Osteoblast (primary cell): ENCODE results near the gene CFAP126. TPM values are rescaled to one million over a fixed set of nuclear protein-coding genes. Genes with fewer than 3 reads are reported as not detected.
"Not testable (repeated sequence)": the region's sequence is repeated elsewhere in the genome, so short reads cannot be mapped to it uniquely, and the experiment has no call there.

ENCODE experiments used
- DNase-seq: peaks from one replicate; pipeline ENCODE4 v3.0.0; 2011; ENCODE audit warnings: low spot score, mixed read lengths; ENCODE audit not compliant: insufficient read length; ENCODE audit errors: missing footprints
- H2AFZ ChIP-seq: 2 replicates; pipeline ENCODE4 v1.6.0; 2011; ENCODE audit warnings: mild to moderate bottlenecking, low read length
- H3K27ac ChIP-seq: 2 replicates; pipeline ENCODE4 v1.5.1; 2011; ENCODE audit warnings: mild to moderate bottlenecking, low read depth, low read length, moderate library complexity
- H3K27me3 ChIP-seq: 2 replicates; pipeline ENCODE4 v1.6.0; 2012; ENCODE audit warnings: mild to moderate bottlenecking, control low read depth, inconsistent platforms, low read length, moderate library complexity; ENCODE audit not compliant: insufficient read depth
- H3K36me3 ChIP-seq: 2 replicates; pipeline ENCODE4 v1.5.1; 2011; ENCODE audit warnings: mild to moderate bottlenecking, low read length, control low read depth, moderate library complexity; ENCODE audit not compliant: insufficient read depth
- H3K4me1 ChIP-seq: 2 replicates; pipeline ENCODE4 v1.5.1; 2011; ENCODE audit warnings: mild to moderate bottlenecking, low read length, control low read depth, moderate library complexity; ENCODE audit not compliant: insufficient read depth
- H3K4me2 ChIP-seq: 2 replicates; pipeline ENCODE4 v1.6.0; 2011; ENCODE audit warnings: mild to moderate bottlenecking, low read length; ENCODE audit not compliant: insufficient read depth
- H3K4me3 ChIP-seq: fragments of 200-600 bp; sonication (generic); 3 replicates; pipeline ENCODE4 v1.5.1; 2012; ENCODE audit warnings: mild to moderate bottlenecking, low read length, inconsistent platforms; ENCODE audit not compliant: insufficient read depth
- H3K79me2 ChIP-seq: 2 replicates; pipeline ENCODE4 v1.6.0; 2012; ENCODE audit warnings: mild to moderate bottlenecking, low read length, control low read depth, inconsistent platforms; ENCODE audit not compliant: insufficient read depth
- H3K9me3 ChIP-seq: 2 replicates; pipeline ENCODE4 v1.5.1; 2011; ENCODE audit warnings: low read depth, low read length, control low read depth
- H4K20me1 ChIP-seq: 2 replicates; pipeline ENCODE4 v1.6.0; 2012; ENCODE audit warnings: mild to moderate bottlenecking, low read length, control low read depth; ENCODE audit not compliant: insufficient read depth
- CTCF ChIP-seq: IDR thresholded peaks from 2 replicates; pipeline ENCODE4 v1.5.1; 2011; ENCODE audit warnings: mild to moderate bottlenecking, low read depth, low read length, moderate library complexity; ENCODE audit errors: extremely low read depth
- total RNA-seq: library from RNA; depleted of rRNA; stranded (reverse); fragments of >200 nt; gene quantifications from 2 replicates; pipeline ENCODE4 v1.2.3, GENCODE V29; 2012

Gene CFAP126, protein sequence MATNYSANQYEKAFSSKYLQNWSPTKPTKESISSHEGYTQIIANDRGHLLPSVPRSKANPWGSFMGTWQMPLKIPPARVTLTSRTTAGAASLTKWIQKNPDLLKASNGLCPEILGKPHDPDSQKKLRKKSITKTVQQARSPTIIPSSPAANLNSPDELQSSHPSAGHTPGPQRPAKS
- total RNA-seq = not detected in 2 replicates

- peak within 1 kb of the TSS; percentile 10 for H3K4me2 ChIP-seq
- DNase-seq = peak; percentile 95
- peak within 1 kb of the TSS; percentile 83 for H3K27ac ChIP-seq
- H3K27me3 ChIP-seq = no peaks in the 10 kb centered on the region
- H3K36me3 ChIP-seq = peaks cover 25% of the 10 kb centered on the region
- TF ChIP-seq CTCF = peak; percentile 31
- no peaks in the 10 kb centered on the region for H4K20me1 ChIP-seq
- no peaks in the 10 kb centered on the region for H3K79me2 ChIP-seq
- H3K9me3 ChIP-seq = no peaks in the 10 kb centered on the region
- peaks cover 4% of the 10 kb centered on the region for H3K4me1 ChIP-seq
- no peak within 1 kb of the TSS for H2AFZ ChIP-seq
- H3K4me3 ChIP-seq = no peak within 1 kb of the TSS
These were observed at the start of gene CFAP126 for GRCh38 chr1:161367684-161368400. TSS of gene CFAP126 (minus strand) at chr1:161367876. CDS start at chr1:161367868, 8 bp downstream.

GRCh38 chr1:161413050-161413449, 45.4 kb upstream of the CFAP126 start:
- not testable (repeated sequence) for H3K27me3 ChIP-seq, H4K20me1 ChIP-seq, DNase-seq, H3K4me2 ChIP-seq, H3K36me3 ChIP-seq, H3K4me3 ChIP-seq, H3K4me1 ChIP-seq, H3K79me2 ChIP-seq, H3K9me3 ChIP-seq, H2AFZ ChIP-seq, H3K27ac ChIP-seq

DNA sequence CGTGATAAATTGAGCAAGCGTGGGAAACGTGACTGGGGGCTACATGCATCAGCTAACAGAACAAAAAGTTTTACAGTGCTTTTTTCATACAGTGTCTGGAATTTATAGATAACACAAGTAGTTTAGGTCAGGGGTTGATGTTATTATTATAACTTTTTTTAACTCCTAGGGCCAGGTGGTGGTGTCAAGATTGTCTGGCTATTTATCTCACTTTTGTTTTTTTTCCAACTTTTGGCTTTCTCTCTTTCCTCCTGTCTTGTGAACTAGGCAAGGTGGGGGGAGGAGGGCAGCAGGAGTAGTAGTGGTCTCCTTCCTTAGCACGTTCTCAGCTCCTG, 42.9 kb upstream of the CFAP126 start:
- not testable (repeated sequence) for DNase-seq, H3K4me2 ChIP-seq, H3K4me3 ChIP-seq, H2AFZ ChIP-seq, H4K20me1 ChIP-seq, H3K36me3 ChIP-seq, H3K9me3 ChIP-seq, H3K27me3 ChIP-seq, H3K27ac ChIP-seq, H3K79me2 ChIP-seq, H3K4me1 ChIP-seq

DNA sequence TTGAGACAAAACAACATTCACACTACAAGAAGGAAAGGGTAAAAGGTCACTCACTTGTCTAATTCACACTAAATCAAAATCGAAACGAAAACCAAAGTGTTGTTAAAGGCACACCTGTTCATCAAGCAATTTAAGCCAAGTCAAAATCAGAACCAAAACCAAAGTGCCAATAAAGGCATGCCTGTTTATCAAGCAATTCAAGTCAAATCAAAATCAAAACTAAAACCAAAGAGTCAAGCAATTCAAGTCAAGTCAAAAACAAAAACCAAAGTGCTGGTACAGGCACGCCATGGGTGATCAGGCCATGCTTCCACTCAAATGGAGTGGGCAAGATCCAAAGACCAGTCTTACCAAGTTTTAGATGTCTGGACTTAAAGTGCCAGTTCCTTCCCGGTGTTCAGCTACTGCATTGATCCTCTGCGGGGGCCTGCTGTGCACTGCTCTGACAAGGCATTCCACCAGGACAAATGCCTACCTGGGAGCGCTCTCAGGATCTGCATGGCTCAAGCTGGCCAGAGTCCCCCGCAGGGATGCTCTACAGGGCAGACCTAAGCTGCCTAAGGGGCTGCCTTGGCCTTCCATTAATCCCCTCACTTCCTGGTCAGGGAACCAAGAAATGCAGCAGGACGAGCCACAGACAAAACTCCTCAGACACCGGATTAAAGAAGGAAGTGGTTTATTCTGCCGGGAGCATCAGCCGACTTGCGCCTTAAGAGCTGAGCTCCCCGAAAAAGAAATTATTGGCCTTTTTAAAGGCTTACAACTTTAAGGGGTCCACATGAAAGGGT, 42.4 kb upstream of the CFAP126 start:
- DNase-seq, H4K20me1 ChIP-seq, H3K27me3 ChIP-seq, H2AFZ ChIP-seq, H3K4me1 ChIP-seq, H3K79me2 ChIP-seq, H3K4me3 ChIP-seq, H3K27ac ChIP-seq, H3K4me2 ChIP-seq, H3K36me3 ChIP-seq, H3K9me3 ChIP-seq: not testable (repeated sequence)

DNA sequence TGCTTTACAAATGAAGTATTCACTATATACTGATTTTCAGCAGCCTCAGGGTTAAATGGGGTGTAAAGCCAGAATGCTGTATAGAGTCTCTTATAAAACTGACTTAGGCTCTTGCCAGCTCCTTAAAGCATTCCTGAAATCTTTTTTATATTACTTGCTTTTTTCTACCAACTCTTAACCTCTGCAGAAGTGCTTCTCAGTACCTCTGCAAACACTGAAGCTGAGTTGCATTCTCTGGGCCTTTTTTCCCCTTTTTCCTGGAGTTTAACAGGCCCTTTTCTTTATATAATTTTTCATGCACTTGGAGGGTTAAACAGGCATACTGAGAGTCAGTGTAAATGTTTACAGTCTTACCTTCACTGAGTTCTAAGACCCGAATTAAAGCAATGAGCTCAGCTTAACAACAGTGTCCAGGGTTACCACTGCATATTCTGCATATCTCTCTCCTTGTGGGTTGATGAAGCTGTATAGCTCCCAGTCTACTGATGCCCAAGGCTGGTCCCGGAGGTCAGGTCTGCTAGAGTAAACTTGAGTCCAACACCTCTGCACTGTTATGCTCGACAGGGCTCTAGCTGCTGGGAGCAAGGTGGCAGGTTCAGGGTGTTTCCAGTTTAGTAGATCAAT, 40.9 kb upstream of the CFAP126 start:
- Histone ChIP-seq H2AFZ (no peak overlapping the region), H3K4me2 (no peak overlapping the region), H3K4me3 (no peak overlapping the region), H3K9me3 (no peaks in the 10 kb centered on the region), H4K20me1 (no peaks in the 10 kb centered on the region), H3K27me3 (no peaks in the 10 kb centered on the region), H3K4me1 (no peaks in the 10 kb centered on the region), H3K27ac (no peak overlapping the region), H3K79me2 (no peaks in the 10 kb centered on the region), H3K36me3 (no peaks in the 10 kb centered on the region)
- DNase-seq = peak; percentile 68
- no peak for TF ChIP-seq CTCF
